ENCODE measurements around the gene NBDY. TPM values are rescaled to one million over a fixed set of nuclear protein-coding genes. Genes with fewer than 3 reads are reported as not detected.

The NBDY gene
- total RNA-seq, 2 donors from 2014 or later, result 64.2 to 83.5 TPM

DNA sequence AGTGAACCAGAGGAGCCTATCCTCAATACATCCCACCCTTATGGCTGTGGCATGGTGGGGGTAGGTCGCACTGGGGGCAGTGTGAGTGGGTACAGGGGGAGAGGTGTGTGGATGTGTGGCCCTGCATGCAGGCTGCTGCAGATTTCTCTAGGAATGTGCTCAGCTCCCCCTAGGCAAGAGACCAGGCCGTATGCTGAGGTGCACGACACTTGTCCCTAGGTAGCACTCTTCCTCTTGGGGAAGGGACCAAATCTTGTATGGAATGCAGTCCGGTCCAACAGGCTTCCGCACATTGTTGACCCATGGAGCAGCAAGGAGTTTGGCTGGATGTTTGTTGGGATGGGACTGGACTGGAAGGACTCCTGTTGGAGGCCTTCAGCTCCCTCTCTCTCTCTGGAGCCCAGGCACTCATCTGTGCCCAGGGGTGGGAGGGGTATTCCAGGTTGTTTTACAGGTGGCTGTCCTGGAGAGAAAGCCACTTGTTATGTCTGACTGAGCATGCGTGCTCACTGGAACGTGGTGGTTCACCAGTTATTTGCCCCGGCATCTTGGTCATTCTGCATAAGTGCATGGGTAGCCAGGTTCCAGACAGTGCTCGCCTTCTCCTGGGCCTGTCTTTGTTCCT is 55.1 kb downstream of the NBDY start:
- H3K27me3 ChIP-seq (ENCODE audit: control insufficient read depth, insufficient read depth, low read length, poor library complexity, severe bottlenecking), result no peaks in the 10 kb centered on the region
- H3K27ac Mint-ChIP-seq, result no peak overlapping the region
- H3K4me1 Mint-ChIP-seq, result peaks cover 7% of the 10 kb centered on the region
- H3K4me1 ChIP-seq (ENCODE audit: control insufficient read depth, insufficient read depth, low read length), result no peaks in the 10 kb centered on the region
- H3K9me3 Mint-ChIP-seq, result peaks cover 69% of the 10 kb centered on the region
- no peak overlapping the region for H3K9ac ChIP-seq (ENCODE audit: extremely low read depth, low read length, poor library complexity, severe bottlenecking)
- no peak overlapping the region for H3K4me3 ChIP-seq (ENCODE audit: low read length)
- WGBS, 2 experiments (ENCODE audit: insufficient coverage in 1 of 2, insufficient read length in 1 of 2), result 97 to 100% methylated on average over 2 to 9 of the region's 9 CpGs
- no peak overlapping the region for H3K4me3 Mint-ChIP-seq
- H3K9me3 ChIP-seq (ENCODE audit: control insufficient read depth, low read length), result no peaks in the 10 kb centered on the region
- no peaks in the 10 kb centered on the region for H3K27me3 Mint-ChIP-seq (ENCODE audit: insufficient read depth)
- no peak overlapping the region for H3K27ac ChIP-seq (ENCODE audit: low read depth, low read length)
- H3K36me3 ChIP-seq (ENCODE audit: control insufficient read depth, insufficient read depth, low read length), result peaks cover 4% of the 10 kb centered on the region
- TF ChIP-seq, protein P1, sequence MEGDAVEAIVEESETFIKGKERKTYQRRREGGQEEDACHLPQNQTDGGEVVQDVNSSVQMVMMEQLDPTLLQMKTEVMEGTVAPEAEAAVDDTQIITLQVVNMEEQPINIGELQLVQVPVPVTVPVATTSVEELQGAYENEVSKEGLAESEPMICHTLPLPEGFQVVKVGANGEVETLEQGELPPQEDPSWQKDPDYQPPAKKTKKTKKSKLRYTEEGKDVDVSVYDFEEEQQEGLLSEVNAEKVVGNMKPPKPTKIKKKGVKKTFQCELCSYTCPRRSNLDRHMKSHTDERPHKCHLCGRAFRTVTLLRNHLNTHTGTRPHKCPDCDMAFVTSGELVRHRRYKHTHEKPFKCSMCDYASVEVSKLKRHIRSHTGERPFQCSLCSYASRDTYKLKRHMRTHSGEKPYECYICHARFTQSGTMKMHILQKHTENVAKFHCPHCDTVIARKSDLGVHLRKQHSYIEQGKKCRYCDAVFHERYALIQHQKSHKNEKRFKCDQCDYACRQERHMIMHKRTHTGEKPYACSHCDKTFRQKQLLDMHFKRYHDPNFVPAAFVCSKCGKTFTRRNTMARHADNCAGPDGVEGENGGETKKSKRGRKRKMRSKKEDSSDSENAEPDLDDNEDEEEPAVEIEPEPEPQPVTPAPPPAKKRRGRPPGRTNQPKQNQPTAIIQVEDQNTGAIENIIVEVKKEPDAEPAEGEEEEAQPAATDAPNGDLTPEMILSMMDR (conservative IDR thresholded peaks at IDR 0.05), result no peak
- DNase-seq, result no peak
- H3K36me3 Mint-ChIP-seq (ENCODE audit: low read depth), result peaks cover 15% of the 10 kb centered on the region

DNA sequence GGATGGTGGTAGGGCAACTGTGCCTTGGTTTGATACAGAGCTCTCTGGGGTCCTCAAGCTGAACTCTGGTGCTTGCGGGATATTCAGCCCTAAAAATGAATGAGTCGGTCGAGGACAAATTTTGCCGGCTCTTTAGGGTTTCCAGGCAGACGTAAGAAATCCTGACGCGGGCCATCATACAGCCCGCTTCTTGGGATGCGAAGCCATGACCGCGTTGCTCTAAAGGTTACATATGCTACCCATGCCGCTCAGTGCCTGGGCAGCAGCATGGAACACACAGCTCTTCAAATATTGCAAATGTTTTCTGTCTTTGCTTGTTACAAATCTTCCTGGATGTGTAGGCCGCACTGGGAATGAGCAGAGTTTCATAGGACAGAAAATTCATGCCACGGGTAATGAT is 55.6 kb downstream of the NBDY start:
- Mint-ChIP-seq H3K4me3 (no peak overlapping the region), H3K27ac (no peak overlapping the region), H3K27me3 (ENCODE audit: insufficient read depth) (no peaks in the 10 kb centered on the region), H3K4me1 (peaks cover 7% of the 10 kb centered on the region), H3K36me3 (ENCODE audit: low read depth) (peaks cover 15% of the 10 kb centered on the region), H3K9me3 (peaks cover 75% of the 10 kb centered on the region)
- 96% methylated on average over 9 to 14 of the region's 14 CpGs for WGBS, 2 experiments (ENCODE audit: insufficient coverage in 1 of 2, insufficient read length in 1 of 2)
- TF ChIP-seq, protein P1 (conservative IDR thresholded peaks at IDR 0.05), result no peak
- Histone ChIP-seq H3K27me3 (ENCODE audit: control insufficient read depth, insufficient read depth, low read length, poor library complexity, severe bottlenecking) (no peaks in the 10 kb centered on the region), H3K9me3 (ENCODE audit: control insufficient read depth, low read length) (no peaks in the 10 kb centered on the region), H3K9ac (ENCODE audit: extremely low read depth, low read length, poor library complexity, severe bottlenecking) (no peak overlapping the region), H3K27ac (ENCODE audit: low read depth, low read length) (no peak overlapping the region), H3K4me1 (ENCODE audit: control insufficient read depth, insufficient read depth, low read length) (no peaks in the 10 kb centered on the region), H3K36me3 (ENCODE audit: control insufficient read depth, insufficient read depth, low read length) (peaks cover 4% of the 10 kb centered on the region), H3K4me3 (ENCODE audit: low read length) (no peak overlapping the region)
- no peak for DNase-seq

- TF ChIP-seq, protein P1 (conservative IDR thresholded peaks at IDR 0.05), result no peak
- peaks cover 7% of the 10 kb centered on the region for H3K4me1 Mint-ChIP-seq
- Histone ChIP-seq H3K36me3 (ENCODE audit: control insufficient read depth, insufficient read depth, low read length) (peaks cover 4% of the 10 kb centered on the region), H3K4me1 (ENCODE audit: control insufficient read depth, insufficient read depth, low read length) (no peaks in the 10 kb centered on the region), H3K27ac (ENCODE audit: low read depth, low read length) (no peak overlapping the region), H3K9me3 (ENCODE audit: control insufficient read depth, low read length) (no peaks in the 10 kb centered on the region), H3K4me3 (ENCODE audit: low read length) (no peak overlapping the region), H3K27me3 (ENCODE audit: control insufficient read depth, insufficient read depth, low read length, poor library complexity, severe bottlenecking) (no peaks in the 10 kb centered on the region), H3K9ac (ENCODE audit: extremely low read depth, low read length, poor library complexity, severe bottlenecking) (no peak overlapping the region)
- H3K36me3 Mint-ChIP-seq (ENCODE audit: low read depth), result peaks cover 15% of the 10 kb centered on the region
- H3K9me3 Mint-ChIP-seq, result peaks cover 83% of the 10 kb centered on the region
- no peak overlapping the region for H3K27ac Mint-ChIP-seq
- no peaks in the 10 kb centered on the region for H3K27me3 Mint-ChIP-seq (ENCODE audit: insufficient read depth)
- DNase-seq, result no peak
- 96 to 97% methylated on average over 5 to 7 of the region's 7 CpGs for WGBS, 2 experiments (ENCODE audit: insufficient coverage in 1 of 2, insufficient read length in 1 of 2)
- no peak overlapping the region for H3K4me3 Mint-ChIP-seq
Observed at GRCh38 chrX:56785442-56785841, 56.4 kb downstream of the NBDY start.
